Mononuclear cell (primary cell): ENCODE results near the gene OR2T11. TPM values are rescaled to one million over a fixed set of nuclear protein-coding genes. Genes with fewer than 3 reads are reported as not detected.

Source experiments
- H3K27me3 ChIP-seq: 2 replicates; pipeline ENCODE4 v1.6.0; 2011; ENCODE audit warnings: low read length, control low read depth; ENCODE audit not compliant: insufficient read depth
- H3K4me1 ChIP-seq: 2 replicates; pipeline ENCODE4 v1.5.1; 2011; ENCODE audit warnings: mild to moderate bottlenecking, low read length, control low read depth; ENCODE audit not compliant: insufficient read depth
- H3K4me3 ChIP-seq: 2 replicates; pipeline ENCODE4 v1.5.1; 2011; ENCODE audit warnings: mild to moderate bottlenecking, low read length, moderate library complexity
- H3K9me3 ChIP-seq: 2 replicates; pipeline ENCODE4 v1.5.1; 2011; ENCODE audit warnings: low read depth, mild to moderate bottlenecking, control low read depth, low read length
- total RNA-seq: library from RNA; depleted of rRNA; stranded (reverse); fragments of >200 nt; gene quantifications from one replicate; pipeline ENCODE4 v1.2.3, GENCODE V29; 2012

OR2T11 gene
- total RNA-seq, 1 donor: 0.21 TPM

DNA sequence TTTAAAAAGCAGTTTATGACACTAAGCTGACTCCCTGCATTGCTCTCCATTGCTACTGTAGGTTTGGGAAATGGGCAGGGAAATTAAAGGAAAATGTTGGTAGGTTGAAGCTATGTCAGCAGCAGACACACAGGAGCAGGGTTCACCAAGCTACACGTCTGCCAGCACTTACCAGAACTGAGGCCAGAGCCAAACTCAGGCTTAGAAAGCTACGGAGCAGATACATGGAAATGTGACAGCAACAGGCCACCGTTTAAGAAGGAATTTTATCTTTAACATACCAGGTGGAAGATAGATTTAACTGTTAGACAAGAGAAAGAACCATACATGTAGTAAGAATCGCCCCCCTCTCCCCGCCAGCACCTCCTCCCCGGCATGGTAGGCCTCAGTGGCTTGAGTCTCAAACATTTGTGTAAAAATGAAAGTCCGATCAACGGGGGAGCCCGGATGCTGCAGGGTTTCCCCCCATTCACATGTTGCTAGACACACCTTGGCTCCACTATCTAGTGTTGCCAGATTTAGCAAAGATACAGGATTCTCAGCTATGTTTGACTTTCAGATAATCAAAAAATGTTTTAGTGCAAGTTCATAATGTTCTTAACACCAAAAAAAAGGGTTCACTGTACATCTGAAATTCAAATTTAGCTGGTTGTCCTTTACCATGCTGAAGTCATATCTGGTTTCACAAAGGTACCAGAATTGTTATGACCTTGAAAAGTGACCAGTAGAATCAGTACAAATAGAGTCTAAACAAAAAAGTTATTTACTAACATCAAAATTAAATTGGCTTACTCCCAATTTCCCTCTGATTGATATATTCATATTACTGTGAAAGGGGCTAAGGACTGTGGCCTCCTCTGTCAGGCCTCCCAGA lies 6.7 kb downstream of the OR2T11 start:
- no peaks in the 10 kb centered on the region for H3K9me3 ChIP-seq
- H3K27me3 ChIP-seq: no peaks in the 10 kb centered on the region
- H3K4me3 ChIP-seq: no peak overlapping the region
- H3K4me1 ChIP-seq: no peaks in the 10 kb centered on the region

- H3K4me1 ChIP-seq: no peaks in the 10 kb centered on the region
- H3K9me3 ChIP-seq: no peaks in the 10 kb centered on the region
- H3K4me3 ChIP-seq: no peak overlapping the region
- no peaks in the 10 kb centered on the region for H3K27me3 ChIP-seq
These were observed 8.9 kb downstream of the OR2T11 start for GRCh38 chr1:248625971-248626370.

GRCh38 chr1:248625166-248625565 lies 9.7 kb downstream of the OR2T11 start:
- Histone ChIP-seq H3K4me1 (no peaks in the 10 kb centered on the region), H3K4me3 (no peak overlapping the region), H3K27me3 (no peaks in the 10 kb centered on the region), H3K9me3 (no peaks in the 10 kb centered on the region)

- Histone ChIP-seq H3K4me1 (no peaks in the 10 kb centered on the region), H3K9me3 (no peaks in the 10 kb centered on the region), H3K4me3 (no peak overlapping the region), H3K27me3 (no peaks in the 10 kb centered on the region)
These were observed 12.3 kb downstream of the OR2T11 start for GRCh38 chr1:248622570-248623001.

DNA sequence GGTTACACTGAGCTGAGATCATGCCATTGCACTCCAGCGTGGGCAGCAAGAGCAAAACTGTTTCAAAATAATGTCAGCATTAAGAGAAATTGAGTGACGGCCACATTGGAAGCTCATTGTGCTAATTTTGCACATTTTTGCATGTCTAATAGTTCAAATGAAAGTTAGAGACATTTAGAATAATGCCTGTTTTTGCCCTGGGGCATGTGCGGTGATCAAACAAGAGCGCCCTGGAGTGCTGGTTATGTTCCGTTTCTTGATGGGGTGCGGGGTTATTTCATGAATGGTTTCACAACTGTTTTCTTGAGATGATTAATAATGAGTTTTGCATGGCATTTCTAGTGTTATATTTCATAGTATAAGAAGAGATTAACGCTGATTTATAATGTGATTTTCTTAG lies 13.1 kb downstream of the OR2T11 start:
- no peaks in the 10 kb centered on the region for H3K4me1 ChIP-seq
- no peaks in the 10 kb centered on the region for H3K27me3 ChIP-seq
- no peak overlapping the region for H3K4me3 ChIP-seq
- no peaks in the 10 kb centered on the region for H3K9me3 ChIP-seq

GRCh38 chr1:248618878-248619277 lies 16.0 kb downstream of the OR2T11 start:
- no peaks in the 10 kb centered on the region for H3K9me3 ChIP-seq
- H3K27me3 ChIP-seq: no peaks in the 10 kb centered on the region
- no peak overlapping the region for H3K4me3 ChIP-seq
- no peaks in the 10 kb centered on the region for H3K4me1 ChIP-seq

DNA sequence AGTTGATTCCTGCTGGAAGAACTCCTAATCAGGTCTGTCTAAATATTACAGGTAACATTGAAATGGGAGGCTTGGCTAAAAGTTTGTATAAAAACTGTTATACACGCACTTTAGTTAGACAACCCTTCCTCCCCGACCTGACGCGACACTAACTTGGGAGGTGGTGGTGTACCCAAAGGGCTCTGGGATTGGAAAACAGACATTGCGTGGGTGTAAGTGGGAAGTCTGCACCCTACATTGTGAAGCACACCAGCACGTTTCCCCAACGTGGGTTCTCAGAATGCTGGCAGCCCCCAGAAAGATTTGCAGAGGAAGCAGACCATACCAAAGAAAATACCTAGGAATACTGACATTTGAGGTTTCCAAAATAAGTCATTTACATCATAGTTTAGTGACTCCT lies 16.8 kb downstream of the OR2T11 start:
- no peak overlapping the region for H3K4me3 ChIP-seq
- no peaks in the 10 kb centered on the region for H3K27me3 ChIP-seq
- H3K4me1 ChIP-seq: no peaks in the 10 kb centered on the region
- no peaks in the 10 kb centered on the region for H3K9me3 ChIP-seq

DNA sequence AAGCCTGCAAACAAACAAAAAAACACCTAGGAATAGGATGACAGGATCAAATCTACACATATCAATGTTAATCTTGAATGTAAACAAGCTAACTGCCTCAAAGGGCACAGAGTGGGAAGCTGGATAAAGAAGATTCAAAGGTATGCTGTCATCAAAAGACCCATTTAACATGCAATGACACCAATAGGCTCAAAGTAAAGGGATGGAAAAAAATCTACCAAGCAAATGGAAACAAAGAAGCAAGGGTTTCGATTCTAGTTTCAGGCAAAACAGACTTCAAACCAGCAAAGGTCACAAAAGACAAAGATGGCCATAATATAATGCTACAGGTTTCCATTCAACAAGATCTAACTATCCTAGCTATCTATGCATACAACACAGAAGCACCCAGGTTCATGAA lies 21.1 kb downstream of the OR2T11 start:
- Histone ChIP-seq H3K4me1 (no peaks in the 10 kb centered on the region), H3K27me3 (no peaks in the 10 kb centered on the region), H3K4me3 (no peak overlapping the region), H3K9me3 (no peaks in the 10 kb centered on the region)

- no peak overlapping the region for H3K4me3 ChIP-seq
- no peaks in the 10 kb centered on the region for H3K9me3 ChIP-seq
- no peaks in the 10 kb centered on the region for H3K27me3 ChIP-seq
- no peaks in the 10 kb centered on the region for H3K4me1 ChIP-seq
These were observed 22.9 kb downstream of the OR2T11 start for GRCh38 chr1:248611883-248612414.

DNA sequence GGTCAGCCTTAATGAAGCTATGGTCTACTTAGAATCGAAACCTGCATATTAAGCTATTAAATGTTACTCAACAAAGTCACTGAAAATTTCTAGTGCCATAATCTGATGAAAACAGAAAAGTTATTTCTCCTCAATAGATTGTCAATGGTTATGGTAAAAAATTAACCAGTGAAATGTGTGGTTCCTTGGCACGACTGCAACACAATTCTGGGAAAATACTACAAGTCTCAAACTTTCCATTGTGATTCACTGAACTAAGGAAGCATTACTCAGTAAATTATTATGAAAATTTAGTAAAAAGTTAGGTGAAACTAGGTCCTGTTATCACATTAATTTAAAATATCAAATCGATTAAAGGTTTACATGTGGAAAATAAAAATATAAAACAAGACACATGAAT lies 24.6 kb downstream of the OR2T11 start:
- no peak overlapping the region for H3K4me3 ChIP-seq
- no peaks in the 10 kb centered on the region for H3K4me1 ChIP-seq

GRCh38 chr1:248599396-248599795 lies 35.5 kb downstream of the OR2T11 start:
- no peak overlapping the region for H3K4me3 ChIP-seq
- H3K27me3 ChIP-seq: no peaks in the 10 kb centered on the region
- no peaks in the 10 kb centered on the region for H3K4me1 ChIP-seq
- no peaks in the 10 kb centered on the region for H3K9me3 ChIP-seq

More for the DNA sequence above, 24.6 kb downstream of the OR2T11 start:
- Histone ChIP-seq H3K27me3 (no peaks in the 10 kb centered on the region), H3K9me3 (no peaks in the 10 kb centered on the region)

DNA sequence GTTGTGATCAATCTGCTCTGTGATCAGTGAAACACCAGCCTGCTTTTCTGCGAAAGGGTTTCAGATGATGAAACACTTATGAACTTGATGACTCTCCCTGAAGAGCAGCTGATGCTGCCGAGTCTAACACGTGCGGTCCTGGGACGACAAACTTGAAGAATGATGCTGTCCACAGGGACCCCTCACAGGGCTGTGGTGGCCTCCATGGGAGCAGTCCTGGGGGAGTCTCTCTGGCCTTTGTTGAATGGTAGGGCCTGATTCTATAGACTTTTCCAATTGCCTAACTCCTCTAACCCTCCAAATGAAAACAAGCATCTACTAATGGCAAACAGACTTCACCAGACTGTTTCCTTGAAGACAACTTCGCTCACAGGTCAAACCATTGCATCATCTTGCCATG lies 37.3 kb downstream of the OR2T11 start, which contains the start of gene OR2T10:
Gene OR2T10, minus strand, starts transcription at position 112 of the 400 bp plus-strand sequence. CDS start 3,932 bp downstream, outside the sequence.
- Histone ChIP-seq H3K4me3 (no peak within 1 kb of the TSS), H3K27me3 (no peaks in the 10 kb centered on the region), H3K9me3 (no peaks in the 10 kb centered on the region), H3K4me1 (no peaks in the 10 kb centered on the region)

GRCh38 chr1:248596615-248597014 lies 38.3 kb downstream of the OR2T11 start:
- no peaks in the 10 kb centered on the region for H3K4me1 ChIP-seq
- H3K27me3 ChIP-seq: no peaks in the 10 kb centered on the region
- H3K9me3 ChIP-seq: no peaks in the 10 kb centered on the region

DNA sequence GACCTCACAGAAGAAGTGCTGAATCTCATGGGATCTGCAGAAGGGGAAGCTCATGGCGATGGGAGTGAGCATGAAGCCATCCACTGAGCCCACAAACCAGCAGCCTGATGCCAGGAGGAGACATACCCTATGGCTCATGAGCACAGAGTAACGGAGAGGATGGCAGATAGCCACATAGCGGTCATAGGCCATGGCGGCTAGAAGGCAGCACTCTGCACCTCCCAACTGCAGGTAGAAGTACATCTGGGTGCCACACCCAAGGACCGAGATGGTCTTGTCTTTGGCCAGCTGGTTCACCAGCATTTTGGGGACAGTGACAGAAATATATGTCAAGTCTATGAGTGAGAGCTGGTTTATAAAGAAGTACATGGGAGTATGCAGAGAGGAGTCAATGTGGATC lies 41.7 kb downstream of the OR2T11 start:
- H3K4me1 ChIP-seq: no peaks in the 10 kb centered on the region
- no peaks in the 10 kb centered on the region for H3K9me3 ChIP-seq
- H3K27me3 ChIP-seq: no peaks in the 10 kb centered on the region
- no peak overlapping the region for H3K4me3 ChIP-seq

More at GRCh38 chr1:248596615-248597014, 38.3 kb downstream of the OR2T11 start:
- no peak overlapping the region for H3K4me3 ChIP-seq

GRCh38 chr1:248592655-248593054 lies 42.2 kb downstream of the OR2T11 start:
- Histone ChIP-seq H3K4me1 (no peaks in the 10 kb centered on the region), H3K4me3 (no peak overlapping the region), H3K9me3 (no peaks in the 10 kb centered on the region), H3K27me3 (no peaks in the 10 kb centered on the region)

- H3K27me3 ChIP-seq: no peaks in the 10 kb centered on the region
- H3K9me3 ChIP-seq: no peaks in the 10 kb centered on the region
- no peaks in the 10 kb centered on the region for H3K4me1 ChIP-seq
- no peak overlapping the region for H3K4me3 ChIP-seq
These were observed 44.8 kb downstream of the OR2T11 start for GRCh38 chr1:248590055-248590454.
